Fibroblast of lung (primary cell): Measurements from ENCODE around the gene FOXC1. TPM values are rescaled to one million over a fixed set of nuclear protein-coding genes. Genes with fewer than 3 reads are reported as not detected.

Experiments used
- DNase-seq, 2 donors: peaks; one replicate each; pipeline versions ENCODE4 v3.0.0 to v3.0.0-alpha.2; 2010; ENCODE audit warnings: low read depth in 2 of 2
- H2AFZ ChIP-seq: 2 replicates; pipeline ENCODE4 v1.5.1; 2012; ENCODE audit warnings: low read length, control low read depth, inconsistent platforms
- H3K27ac ChIP-seq: 2 replicates; pipeline ENCODE4 v1.5.1; 2011; ENCODE audit warnings: low read length, control low read depth; ENCODE audit not compliant: insufficient read depth
- H3K27me3 ChIP-seq: 2 replicates; pipeline ENCODE4 v1.5.1; 2011; ENCODE audit warnings: mild to moderate bottlenecking, low read length; ENCODE audit not compliant: control insufficient read depth, insufficient read depth
- H3K36me3 ChIP-seq: 2 replicates; pipeline ENCODE4 v1.5.1; 2011; ENCODE audit warnings: low read length; ENCODE audit not compliant: control insufficient read depth, insufficient read depth
- H3K4me1 ChIP-seq: 2 replicates; pipeline ENCODE4 v1.5.1; 2011; ENCODE audit warnings: low read length; ENCODE audit not compliant: control insufficient read depth, insufficient read depth; ENCODE audit errors: extremely low read depth
- H3K4me2 ChIP-seq: 2 replicates; pipeline ENCODE4 v1.5.1; 2011; ENCODE audit warnings: low read length, control low read depth; ENCODE audit not compliant: insufficient read depth; ENCODE audit errors: extremely low read depth
- H3K4me3 ChIP-seq, 4 experiments: fragments of 200-600 bp in 1 of 4; sonication (generic) in 1 of 4; replicated peaks in 1 of 4; 2 replicates each; pipeline ENCODE4 v1.5.1; 2011 to 2016; ENCODE audit warnings: low read length in 4 of 4, low read depth in 3 of 4, mild to moderate bottlenecking in 3 of 4, control low read depth in 2 of 4, inconsistent platforms in 1 of 4, mixed read lengths in 1 of 4; ENCODE audit not compliant: insufficient read depth in 1 of 4; ENCODE audit errors: control extremely low read depth in 1 of 4
- H3K79me2 ChIP-seq: 2 replicates; pipeline ENCODE4 v1.5.1; 2012; ENCODE audit warnings: mild to moderate bottlenecking, low read length, inconsistent platforms; ENCODE audit not compliant: control insufficient read depth, insufficient read depth
- H3K9ac ChIP-seq: 2 replicates; pipeline ENCODE4 v1.5.1; 2011; ENCODE audit warnings: mild to moderate bottlenecking, low read length, control low read depth; ENCODE audit not compliant: insufficient read depth
- H3K9me3 ChIP-seq: 2 replicates; pipeline ENCODE4 v1.5.1; 2012; ENCODE audit warnings: low read depth, low read length; ENCODE audit not compliant: control insufficient read depth, insufficient read depth
- H4K20me1 ChIP-seq: 2 replicates; pipeline ENCODE4 v1.5.1; 2011; ENCODE audit warnings: low read length; ENCODE audit not compliant: control insufficient read depth, insufficient read depth; ENCODE audit errors: extremely low read depth
- CTCF ChIP-seq, 2 donors: IDR thresholded peaks in 1 of 2; conservative IDR thresholded peaks in 1 of 2; 1 replicate in 1 of 2; 2 replicates in 1 of 2; pipeline ENCODE4 v1.5.1; 2011 to 2012; ENCODE audit warnings: low read length in 2 of 2, control low read depth in 1 of 2, inconsistent platforms in 1 of 2, low read depth in 1 of 2, mild to moderate bottlenecking in 1 of 2
- EZH2 ChIP-seq: IDR thresholded peaks from 2 replicates; pipeline ENCODE4 v1.5.1; 2012; ENCODE audit warnings: low read length, control low read depth, mild to moderate bottlenecking; ENCODE audit errors: missing control alignments
- polyA plus RNA-seq, 2 donors: library from polyadenylated mRNA; depleted of rRNA in 1 of 2; stranded (reverse) in 1 of 2; unstranded in 1 of 2; fragments of >200 nt; gene quantifications; 2 replicates each; pipeline ENCODE4 v1.2.1, GENCODE V29; 2011 to 2012; ENCODE audit warnings: missing spikeins in 1 of 2
- total RNA-seq: library from RNA; depleted of rRNA; stranded (reverse); fragments of >200 nt; gene quantifications from 2 replicates; pipeline ENCODE4 v1.2.1, GENCODE V29; 2014

The FOXC1 gene
- total and polyA plus RNA-seq, 2 donors (not counting 1 experiment from before 2014, with no cell fraction given), result 0.66 to 2.3 TPM

- no peaks in the 10 kb centered on the region for H3K79me2 ChIP-seq
- H3K4me1 ChIP-seq, result no peaks in the 10 kb centered on the region
- H3K36me3 ChIP-seq, result no peaks in the 10 kb centered on the region
- H4K20me1 ChIP-seq, result no peaks in the 10 kb centered on the region
- H3K27me3 ChIP-seq, result no peaks in the 10 kb centered on the region
- H3K27ac ChIP-seq, result no peak overlapping the region
- no peak overlapping the region for H2AFZ ChIP-seq
- TF ChIP-seq EZH2 (no peak), CTCF (conservative IDR thresholded peaks at IDR 0.05 in 1 of 2, IDR thresholded peaks at IDR 0.05 in 1 of 2; ENCODE audit: low read depth in 1 of 2, low read length in 2 of 2) (no peak)
- H3K9me3 ChIP-seq, result no peaks in the 10 kb centered on the region
- H3K9ac ChIP-seq, result no peak overlapping the region
- no peak overlapping the region for H3K4me2 ChIP-seq
- no peak overlapping the region for H3K4me3 ChIP-seq
- no peak for DNase-seq
Observed at GRCh38 chr6:1645466-1646185, 35.9 kb downstream of the FOXC1 start.

GRCh38 chr6:1651362-1651761 lies 41.6 kb downstream of the FOXC1 start:
- H3K27me3 ChIP-seq, result no peaks in the 10 kb centered on the region
- H2AFZ ChIP-seq, result no peak overlapping the region
- no peaks in the 10 kb centered on the region for H3K4me1 ChIP-seq
- H3K9me3 ChIP-seq, result no peaks in the 10 kb centered on the region
- no peak overlapping the region for H3K9ac ChIP-seq
- no peaks in the 10 kb centered on the region for H3K79me2 ChIP-seq
- H3K27ac ChIP-seq, result no peak overlapping the region
- no peak overlapping the region for H3K4me3 ChIP-seq
- no peaks in the 10 kb centered on the region for H4K20me1 ChIP-seq
- H3K36me3 ChIP-seq, result no peaks in the 10 kb centered on the region
- TF ChIP-seq CTCF (conservative IDR thresholded peaks at IDR 0.05 in 1 of 2, IDR thresholded peaks at IDR 0.05 in 1 of 2; ENCODE audit: low read depth in 1 of 2, low read length in 2 of 2) (no peak), EZH2 (no peak)
- DNase-seq, result no peak
- H3K4me2 ChIP-seq, result no peak overlapping the region

- Histone ChIP-seq H3K9ac (no peak overlapping the region), H3K4me3 (no peak overlapping the region), H3K4me2 (no peak overlapping the region), H4K20me1 (no peaks in the 10 kb centered on the region), H3K9me3 (no peaks in the 10 kb centered on the region), H3K79me2 (no peaks in the 10 kb centered on the region), H3K27me3 (no peaks in the 10 kb centered on the region), H2AFZ (no peak overlapping the region), H3K4me1 (no peaks in the 10 kb centered on the region), H3K36me3 (no peaks in the 10 kb centered on the region), H3K27ac (no peak overlapping the region)
- DNase-seq, result no peak
- TF ChIP-seq CTCF (conservative IDR thresholded peaks at IDR 0.05 in 1 of 2, IDR thresholded peaks at IDR 0.05 in 1 of 2; ENCODE audit: low read depth in 1 of 2, low read length in 2 of 2) (no peak), EZH2 (no peak)
Observed at GRCh38 chr6:1652842-1653241, 43.1 kb downstream of the FOXC1 start.
